Activated CD4-positive, alpha-beta T cell treated with anti-CD3 and anti-CD28 coated beads for 48 hours (primary cell): Measurements from ENCODE around the gene SWI5.
"Not testable (repeated sequence)": the region's sequence is repeated elsewhere in the genome, so short reads cannot be mapped to it uniquely, and the experiment has no call there.

ENCODE experiments used
- DNase-seq: peaks from one replicate; pipeline ENCODE4 v3.0.0-alpha.2; 2020

The SWI5 gene

DNA sequence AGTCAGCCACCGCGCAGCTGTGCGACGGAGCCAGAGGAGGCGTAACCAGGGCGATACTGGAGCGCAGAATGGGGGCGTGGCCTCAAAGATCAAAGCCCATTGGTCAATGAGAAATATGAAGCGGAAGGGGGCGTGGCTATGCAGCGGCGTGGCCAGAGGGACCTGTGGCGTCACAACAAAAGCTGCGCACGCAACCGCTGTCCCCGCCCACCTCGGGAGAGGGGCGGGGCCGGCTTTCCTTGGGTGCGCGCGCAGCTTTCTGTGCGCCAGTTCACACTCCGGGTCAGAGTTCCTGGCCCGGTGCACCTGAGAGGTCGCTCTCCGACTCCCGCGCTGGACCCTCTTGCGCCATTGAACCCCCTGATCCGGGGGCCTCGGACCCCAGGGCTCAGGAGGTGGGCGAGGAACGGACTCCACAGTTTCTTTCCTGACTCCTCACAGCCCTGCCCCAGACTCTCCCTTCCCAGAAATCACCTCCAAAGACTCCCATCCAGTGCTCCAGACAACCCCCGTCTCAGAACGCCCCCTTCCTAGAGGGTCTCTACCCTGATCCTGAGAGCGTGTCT lies at the start of gene SWI5:
TSS of gene SWI5 (plus strand) at position 269 of the 566 bp plus-strand sequence.
- DNase-seq = peak; percentile 100

DNA sequence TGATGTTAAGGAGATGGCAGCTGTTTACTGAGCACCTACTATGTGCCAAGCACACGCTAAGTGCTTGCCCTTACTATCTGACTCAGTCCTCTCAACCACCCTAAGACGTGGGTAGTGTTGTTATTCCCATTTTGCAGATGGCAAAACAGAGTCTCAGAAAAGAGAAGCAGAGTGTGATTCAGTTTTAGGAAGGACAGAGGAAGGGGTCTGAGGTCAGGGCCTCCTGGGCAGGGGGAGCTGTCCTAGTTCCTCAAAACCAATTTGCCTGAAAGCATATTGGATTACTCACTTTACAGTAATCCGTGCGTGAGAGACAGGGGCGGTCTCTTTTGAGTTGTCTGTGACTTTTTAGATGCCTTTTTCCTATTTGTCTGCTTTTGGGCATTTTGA lies 49.7 kb upstream of the SWI5 start:
- DNase-seq = no peak

DNA sequence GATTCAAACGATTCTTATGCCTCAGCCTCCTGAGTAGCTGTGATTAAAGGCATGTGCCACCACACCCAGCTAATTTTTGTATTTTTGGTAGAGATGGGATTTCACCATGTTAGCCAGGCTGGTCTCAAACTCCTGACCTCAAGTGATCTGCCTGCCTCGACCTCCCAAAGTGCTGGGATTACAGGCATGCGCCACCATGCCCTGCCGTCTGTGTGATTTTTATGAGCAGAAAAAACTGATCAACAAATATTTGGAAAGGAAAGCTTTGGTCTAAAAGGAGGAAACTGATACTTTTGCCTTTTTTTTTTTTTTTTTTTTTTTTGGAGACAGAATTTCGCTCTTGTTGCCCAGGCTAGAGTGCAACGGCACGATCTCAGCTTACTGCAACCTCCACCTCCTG lies 45.2 kb upstream of the SWI5 start:
- DNase-seq = not testable (repeated sequence)

DNA sequence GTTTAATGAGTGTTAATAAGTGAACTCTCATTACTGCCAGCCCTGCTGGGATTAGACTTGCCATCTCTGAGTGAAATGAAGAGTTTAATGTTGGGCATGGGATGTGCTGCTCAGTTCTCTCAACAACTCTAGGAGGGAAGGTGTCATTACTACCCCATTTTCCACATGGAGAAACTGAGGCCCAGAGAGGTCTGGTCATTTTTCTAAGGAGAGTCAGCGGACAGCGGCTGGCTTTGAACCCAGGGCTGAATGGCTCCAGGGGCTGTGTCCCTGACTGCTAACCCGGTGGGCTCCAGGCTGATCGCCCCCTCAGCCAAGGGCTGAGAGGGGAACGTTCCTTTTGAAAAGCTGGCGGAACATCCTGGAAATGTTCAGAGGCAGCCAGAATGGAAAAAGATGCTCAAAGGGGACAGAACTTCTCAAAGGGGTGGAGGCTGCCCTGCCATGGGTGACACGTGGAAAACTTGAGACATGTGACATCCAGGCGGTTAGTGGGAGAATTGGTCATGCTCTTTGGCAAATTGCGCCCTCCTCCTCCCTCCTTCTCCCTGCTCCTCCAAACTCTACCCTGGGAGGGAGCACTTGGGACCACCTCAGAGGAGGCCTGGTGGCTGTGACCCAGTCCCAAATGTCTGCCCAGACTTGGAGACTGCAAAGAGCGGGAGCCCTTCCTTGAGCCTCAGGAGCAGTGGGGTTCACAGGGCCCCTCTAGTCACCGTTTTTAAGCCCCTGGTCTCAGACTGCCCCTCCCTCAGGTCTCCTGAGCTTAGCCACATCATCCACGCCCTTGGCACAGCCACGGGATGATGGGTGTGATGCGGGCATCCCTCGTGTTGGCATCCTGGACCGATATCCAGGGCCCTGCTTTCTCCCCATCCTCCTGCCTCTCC lies 44.2 kb upstream of the SWI5 start:
- peak; percentile 36 for DNase-seq

DNA sequence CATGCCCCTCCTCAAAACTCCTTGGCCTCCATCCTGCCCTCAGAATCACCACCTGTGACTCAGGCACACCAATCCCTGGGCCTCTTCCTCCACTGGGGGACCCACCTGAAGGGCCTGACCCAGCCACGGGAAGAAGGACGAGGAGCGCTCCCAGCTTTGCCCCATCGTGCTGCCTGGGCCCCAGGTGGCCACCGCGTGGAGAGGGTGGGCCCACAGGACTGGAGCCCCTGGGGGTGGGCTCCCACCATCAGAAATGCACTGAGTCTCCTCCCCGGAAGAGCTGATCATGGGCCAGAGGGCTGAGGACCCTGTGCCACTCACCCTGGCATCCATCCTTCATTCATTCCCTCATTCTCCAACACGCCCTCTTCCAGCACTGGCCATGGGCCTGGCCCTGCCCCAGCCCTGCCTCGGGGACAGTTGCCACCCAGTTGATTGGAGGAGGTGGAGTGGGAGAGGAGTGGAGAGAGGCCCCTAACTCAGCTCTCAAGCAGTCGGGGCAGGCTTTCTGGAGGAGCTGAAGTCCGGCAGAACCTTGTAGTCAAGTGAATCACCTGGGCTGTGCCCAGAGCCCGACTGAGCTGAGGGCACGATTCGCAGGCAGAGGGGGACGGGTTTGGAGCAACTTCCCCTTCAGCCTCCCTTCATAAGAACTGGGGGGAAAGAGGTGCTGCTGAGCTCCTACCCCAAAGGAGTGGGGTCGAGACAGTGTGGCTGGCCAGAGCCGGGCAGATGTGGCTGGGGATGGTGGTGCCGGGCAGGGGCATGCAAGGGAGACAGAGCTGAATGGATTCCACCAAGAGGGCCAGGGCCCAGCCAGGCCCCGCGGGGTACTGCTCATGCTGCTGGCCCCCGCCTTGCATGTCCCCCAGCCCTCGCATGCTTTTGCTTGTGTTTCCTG lies 43.3 kb upstream of the SWI5 start:
- DNase-seq = no peak

DNA sequence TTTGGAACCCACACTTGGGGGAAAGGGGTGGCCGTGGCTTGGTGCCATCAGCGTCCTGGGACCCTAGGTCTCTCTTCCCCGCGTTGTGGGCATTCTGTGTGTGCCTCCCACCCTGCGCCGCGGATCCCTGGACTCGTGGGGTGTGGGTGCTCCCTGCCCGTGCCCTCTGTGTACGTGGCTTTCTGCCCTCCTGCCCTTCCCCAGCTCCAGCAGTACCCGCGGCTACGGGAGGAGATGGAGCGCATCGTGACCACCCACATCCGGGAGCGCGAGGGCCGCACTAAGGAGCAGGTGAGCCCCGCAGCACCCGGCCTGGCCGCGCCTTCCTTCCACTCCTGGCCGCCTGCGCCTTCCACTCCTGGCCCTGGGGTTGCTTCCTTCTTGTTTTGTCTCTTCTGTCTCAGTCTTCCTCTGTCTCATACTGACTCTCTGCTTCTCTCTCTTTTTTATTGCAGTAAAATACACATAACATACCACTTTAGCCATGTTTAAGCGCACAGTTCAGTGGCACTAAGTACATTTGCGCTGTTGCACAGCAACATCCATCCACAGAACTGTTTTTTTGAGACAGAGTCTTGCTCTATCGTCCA lies 42.2 kb upstream of the SWI5 start:
- DNase-seq = no peak

DNA sequence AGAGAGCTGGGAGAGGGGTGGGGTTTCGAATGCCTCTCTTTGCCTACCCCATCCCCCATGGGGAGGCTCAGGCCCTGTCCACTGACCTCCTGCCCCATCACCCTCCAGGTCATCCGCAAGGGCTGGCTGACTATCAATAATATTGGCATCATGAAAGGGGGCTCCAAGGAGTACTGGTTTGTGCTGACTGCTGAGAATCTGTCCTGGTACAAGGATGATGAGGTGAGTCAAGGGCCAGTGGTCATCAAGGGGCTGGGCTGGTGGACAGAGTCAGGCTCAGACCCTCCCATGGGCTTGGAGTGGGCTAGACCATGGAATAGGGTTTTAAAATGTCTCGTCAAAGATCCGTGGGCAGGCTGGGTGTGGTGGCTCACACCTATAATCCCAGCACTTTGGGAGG lies 34.0 kb upstream of the SWI5 start:
- DNase-seq = no peak

DNA sequence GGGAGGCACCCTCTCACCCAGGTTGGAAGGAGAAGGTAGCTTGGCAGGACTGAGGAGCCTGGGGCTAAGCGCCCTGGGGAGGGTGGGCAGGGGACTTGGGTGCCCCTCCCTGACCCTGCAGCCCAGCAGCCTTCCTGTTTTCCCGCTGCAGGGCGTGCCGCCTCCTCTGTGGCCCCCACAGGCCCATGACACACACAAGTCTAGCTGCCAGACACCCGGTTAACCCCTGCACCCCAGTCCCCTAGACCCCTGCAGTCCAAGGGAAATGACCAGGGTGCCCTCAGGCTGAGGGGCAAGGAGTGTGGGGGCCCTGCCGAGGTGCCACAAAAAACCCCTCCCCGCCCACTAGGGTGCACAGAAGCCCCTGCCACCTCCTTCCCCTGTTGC lies 33.3 kb upstream of the SWI5 start:
- no peak for DNase-seq

DNA sequence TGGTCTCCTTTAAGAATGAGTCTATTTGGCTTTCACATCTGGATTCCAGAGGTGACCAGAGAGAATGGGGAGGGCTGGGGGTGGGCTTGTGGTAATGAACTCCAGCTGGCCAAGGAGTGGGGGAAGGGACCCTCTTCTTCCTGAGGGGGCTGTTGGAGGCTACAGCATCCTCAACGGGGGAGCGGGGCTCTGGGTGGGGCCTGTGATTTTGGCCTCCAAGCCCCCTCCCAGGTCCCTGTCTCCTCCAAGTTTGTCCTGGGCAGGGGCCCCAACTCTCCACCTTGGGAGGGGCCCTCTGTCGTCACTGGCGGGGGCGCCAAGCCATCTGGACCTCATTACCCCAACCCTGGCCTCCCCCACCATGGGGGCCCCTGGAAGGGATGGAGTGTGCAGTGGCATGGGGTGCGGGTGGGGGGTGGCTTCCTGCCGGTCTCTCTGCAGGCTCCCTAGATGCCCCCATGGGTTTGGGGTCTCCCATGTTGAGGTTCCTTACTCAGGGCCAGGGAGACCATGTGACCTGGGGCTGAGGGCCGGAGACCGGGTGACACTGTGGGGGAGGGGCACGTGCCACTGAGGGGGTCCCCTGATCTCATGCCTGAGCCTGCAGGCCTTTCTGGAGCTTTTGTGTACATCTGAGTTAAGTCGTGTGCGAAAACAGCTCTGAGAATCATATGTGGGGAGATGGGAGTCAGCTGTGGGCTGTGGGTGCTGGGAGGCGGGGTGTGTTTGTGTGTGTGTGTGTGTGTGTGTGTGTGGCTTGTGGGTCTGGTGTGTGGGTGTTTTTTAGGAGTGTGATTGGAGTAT lies 32.7 kb upstream of the SWI5 start:
- DNase-seq = no peak

DNA sequence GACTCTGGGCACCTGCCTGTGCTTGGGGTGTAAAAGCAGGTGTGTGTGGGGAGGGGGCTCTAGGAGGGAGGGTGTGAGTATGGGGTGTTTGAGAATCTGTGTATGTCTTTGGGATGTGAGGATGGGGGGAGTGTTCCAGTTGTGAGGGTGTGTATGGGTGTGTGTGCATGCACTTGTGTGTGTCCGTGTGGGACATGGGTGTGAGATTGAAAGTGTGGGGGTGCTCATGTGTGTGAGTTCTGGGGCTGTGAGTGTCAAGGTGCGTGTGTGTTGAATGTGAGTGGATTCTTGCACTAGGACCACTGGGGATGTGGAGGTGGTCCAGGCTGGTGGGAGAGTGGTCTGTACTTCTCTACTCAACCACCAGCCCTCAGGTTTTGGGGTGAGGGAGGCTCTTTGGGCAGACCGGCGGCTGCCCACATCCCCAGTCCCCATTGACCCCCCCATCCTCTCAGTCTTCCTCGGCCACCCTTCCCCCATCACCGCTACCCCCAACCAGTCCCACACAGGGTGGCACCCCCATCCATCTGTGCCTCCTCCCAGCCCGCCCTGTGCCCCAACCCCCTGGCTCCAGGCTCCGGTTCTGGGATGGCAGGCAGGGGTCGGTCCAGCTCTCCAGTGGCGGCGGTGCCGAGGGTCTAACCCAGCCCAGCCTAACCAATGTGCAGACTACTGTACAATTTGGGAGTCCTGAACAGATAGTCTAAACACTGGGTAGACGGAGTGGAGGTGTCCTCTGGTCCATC lies 31.8 kb upstream of the SWI5 start:
- DNase-seq = no peak

DNA sequence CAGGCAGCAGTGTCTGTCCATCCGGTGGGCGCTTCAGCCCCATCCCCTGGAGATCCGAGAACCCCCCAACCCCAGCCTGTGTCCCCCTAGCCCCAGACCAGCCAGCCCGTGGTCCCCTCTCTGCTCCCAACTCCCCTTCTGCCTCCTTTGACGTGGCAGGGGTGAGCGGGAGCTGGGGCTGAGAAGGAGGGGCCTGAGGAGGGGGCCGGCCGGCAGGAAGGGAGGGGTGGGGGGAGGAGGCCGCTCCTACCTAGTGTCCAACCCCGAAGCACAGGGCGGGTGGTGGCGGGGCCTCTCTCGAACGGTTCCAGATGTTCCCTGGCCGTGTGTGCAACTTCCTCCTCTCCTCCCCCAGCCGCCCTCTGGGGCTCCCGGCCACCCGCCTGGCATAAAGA lies 31.2 kb upstream of the SWI5 start:
- no peak for DNase-seq

DNA sequence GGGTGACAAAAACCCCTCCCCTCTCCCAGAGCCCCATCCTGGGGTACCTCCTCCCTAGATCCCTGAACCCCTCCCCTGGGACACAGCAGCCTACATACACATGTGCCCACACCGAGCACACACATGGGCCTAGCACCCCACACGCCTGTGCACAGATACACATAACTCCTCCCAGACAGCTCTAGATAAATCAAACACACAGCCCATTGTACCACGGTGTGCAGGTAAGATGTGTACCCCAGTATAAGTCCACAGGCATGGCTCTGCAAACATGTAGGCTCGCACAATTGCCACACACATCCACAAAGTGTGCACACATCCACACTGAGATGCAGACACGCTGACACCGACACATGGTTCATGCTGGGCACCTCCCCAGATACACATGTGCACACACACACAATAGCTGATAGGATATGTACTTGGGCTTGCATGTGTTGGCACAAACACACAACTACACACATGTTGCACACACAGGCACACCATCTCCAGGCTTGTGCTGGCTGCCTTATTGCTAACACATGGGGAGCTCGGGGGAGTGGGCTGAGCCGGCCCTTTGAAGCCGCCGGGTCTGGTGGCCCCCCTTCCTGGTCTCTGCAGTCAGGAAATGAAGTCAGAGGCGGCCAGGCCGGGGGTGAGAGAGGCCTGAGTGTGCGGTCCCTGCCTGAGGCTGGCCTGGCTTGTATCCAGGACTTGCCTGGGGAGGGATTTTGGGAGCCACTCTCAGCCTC lies 30.5 kb upstream of the SWI5 start:
- DNase-seq = no peak

DNA sequence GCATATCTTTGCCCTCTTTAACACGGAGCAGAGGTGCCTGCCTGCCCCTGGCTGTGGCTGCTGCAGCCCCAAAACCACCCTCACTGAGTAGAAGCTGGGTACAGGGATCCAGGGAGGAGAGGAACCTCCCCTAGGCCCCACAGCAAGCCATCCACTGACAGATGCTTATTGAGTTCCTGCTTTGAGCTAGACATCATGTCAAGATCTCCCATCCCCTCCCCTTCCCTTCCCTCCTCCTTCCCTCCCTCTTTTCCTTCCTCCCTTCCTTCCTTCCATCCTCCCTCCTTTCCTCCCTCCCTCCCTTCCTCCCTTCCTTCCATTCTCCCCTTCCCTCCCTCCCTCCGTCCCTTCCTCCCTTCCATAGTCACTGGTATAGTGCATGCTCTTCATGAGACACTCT lies 29.6 kb upstream of the SWI5 start:
- DNase-seq = no peak

DNA sequence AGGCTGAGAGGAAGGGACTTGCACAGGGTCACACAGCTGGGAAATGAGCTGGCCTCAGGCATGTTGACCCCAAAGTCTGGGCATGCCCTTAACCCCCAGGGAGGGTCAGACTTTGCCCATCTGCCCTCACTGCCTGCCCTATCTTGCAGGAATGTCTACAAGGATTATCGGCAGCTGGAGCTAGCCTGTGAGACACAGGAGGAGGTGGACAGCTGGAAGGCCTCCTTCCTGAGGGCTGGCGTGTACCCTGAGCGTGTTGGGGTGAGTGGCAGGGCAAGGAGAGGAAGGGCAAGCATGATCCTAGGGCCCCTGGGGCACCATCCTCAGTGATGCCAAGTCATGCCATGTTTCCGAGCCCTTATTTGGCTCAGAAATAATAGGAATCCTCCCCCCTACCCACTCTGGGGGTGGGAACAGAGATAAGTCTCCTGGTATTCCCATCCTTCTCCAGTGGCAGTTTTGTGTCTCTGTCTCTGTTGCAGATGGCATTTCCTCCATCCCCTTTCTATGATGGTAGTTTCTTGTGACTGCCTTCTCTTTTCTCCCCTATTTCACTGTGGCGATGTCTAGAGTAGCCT lies 28.8 kb upstream of the SWI5 start:
- DNase-seq = no peak

DNA sequence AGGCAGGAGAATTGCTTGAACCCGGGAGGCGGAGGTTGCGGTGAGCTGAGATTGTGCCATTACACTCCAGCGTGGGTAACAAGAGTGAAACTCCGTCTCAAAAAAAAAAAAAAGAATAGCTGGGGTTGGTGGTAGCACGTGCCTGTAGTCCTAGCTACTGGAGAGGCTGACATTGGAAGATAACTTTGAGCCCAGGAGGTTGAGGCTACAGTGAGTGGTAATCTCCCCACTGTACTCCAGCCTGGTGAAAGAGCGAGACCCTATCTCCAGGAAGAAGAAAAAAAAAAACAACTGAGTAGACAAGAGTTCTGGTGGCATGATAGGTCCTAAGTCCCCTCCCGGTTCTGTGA lies 26.5 kb upstream of the SWI5 start:
- DNase-seq = no peak

DNA sequence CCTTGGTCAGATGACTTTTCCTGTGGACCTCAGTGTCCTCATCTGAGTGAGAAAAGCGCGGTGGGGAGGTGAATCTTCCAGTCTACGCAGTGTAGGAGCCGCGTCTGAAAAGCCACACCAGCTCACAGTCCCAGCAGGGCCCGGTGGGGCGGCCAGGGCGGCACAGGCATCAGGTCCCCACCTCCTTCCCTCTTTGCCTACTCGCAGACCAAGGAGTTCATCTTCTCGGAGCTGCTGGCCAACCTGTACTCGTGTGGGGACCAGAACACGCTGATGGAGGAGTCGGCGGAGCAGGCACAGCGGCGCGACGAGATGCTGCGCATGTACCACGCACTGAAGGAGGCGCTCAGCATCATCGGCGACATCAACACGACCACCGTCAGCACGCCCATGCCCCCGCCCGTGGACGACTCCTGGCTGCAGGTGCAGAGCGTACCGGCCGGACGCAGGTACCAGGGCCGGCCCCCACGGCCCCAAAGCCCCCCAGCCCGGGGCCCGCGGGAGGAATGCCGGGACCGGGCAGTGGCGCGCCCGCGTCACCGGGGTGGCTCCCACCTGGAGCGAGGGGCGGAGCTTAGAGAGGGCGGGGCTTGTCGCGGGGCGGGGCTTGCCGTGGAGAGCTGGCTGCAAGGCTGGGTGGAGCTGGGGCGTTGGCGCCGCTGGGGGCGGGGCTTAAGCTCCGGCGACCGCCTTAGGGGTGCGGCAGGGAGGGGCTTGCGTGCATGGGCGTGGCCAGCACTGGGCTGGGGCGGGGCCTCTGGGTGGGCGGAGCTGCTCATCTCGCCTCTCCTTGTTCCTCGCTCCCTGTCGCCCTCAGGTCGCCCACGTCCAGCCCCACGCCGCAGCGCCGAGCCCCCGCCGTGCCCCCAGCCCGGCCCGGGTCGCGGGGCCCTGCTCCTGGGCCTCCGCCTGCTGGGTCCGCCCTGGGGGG lies 25.9 kb upstream of the SWI5 start:
- DNase-seq = peak; percentile 99

DNA sequence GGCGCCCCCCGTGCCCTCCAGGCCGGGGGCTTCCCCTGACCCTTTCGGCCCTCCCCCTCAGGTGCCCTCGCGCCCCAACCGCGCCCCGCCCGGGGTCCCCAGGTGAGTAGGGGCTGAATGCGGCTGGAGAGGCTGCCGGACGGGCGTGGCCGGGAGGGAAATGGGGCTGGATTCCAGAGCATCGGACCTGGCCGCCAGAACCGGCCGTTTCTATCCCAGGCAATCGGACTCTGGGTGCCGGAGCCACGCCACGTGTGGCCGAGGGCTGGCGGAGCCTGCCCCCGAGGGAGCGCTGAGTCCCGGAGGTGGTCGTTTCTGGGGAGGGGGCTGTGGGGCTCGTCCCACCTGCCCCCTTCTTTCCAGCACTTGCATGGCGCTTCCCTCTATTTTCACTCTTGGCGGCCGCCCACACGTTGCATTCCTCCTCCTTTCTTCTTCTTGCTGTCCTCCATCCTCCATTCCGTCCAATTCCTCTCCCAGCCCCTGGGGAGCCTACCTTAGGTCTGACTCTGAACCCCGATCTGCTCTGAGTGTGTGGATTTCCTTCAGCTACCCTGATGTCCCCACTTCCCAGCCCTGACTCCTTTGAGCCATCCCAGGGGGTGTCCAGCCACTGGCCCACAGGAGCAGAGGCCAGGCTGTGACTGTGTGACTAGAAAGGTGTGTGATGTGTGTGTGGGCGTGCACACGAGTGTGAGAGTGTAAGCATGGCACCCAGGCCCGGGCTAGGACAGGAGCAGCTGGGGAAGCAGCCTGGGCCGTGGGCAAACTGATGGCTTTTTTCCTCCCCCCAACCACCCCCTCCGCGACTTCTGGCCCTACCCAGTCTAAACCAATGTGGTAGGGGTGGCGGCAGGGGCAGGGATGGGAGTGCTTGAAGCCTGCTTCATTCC lies 25.0 kb upstream of the SWI5 start:
- DNase-seq = peak; percentile 26

DNA sequence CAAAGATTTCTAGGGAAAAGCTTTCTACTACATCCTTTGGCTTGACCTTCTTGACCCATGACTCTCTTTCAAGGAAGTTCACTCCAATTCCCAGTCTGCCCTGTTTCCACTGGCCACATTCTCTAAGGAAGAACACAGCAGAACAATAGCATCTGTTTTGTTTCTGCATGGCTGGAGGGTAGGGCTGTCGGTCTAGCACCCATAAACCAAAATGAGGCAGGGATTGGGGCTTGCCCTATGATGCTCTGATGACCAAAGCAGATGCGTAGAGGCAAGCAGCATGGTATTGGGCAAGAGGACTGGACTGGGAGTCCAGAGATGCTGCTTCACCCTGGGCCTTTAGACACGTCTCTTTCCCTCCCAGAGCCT lies 24.4 kb upstream of the SWI5 start:
- DNase-seq = no peak
